ENCODE results near the gene FBLIM1.

FBLIM1 gene

GRCh38 chr1:15748690-15749398, 9.8 kb upstream of the FBLIM1 start:
- DNase-seq = no peak

DNA sequence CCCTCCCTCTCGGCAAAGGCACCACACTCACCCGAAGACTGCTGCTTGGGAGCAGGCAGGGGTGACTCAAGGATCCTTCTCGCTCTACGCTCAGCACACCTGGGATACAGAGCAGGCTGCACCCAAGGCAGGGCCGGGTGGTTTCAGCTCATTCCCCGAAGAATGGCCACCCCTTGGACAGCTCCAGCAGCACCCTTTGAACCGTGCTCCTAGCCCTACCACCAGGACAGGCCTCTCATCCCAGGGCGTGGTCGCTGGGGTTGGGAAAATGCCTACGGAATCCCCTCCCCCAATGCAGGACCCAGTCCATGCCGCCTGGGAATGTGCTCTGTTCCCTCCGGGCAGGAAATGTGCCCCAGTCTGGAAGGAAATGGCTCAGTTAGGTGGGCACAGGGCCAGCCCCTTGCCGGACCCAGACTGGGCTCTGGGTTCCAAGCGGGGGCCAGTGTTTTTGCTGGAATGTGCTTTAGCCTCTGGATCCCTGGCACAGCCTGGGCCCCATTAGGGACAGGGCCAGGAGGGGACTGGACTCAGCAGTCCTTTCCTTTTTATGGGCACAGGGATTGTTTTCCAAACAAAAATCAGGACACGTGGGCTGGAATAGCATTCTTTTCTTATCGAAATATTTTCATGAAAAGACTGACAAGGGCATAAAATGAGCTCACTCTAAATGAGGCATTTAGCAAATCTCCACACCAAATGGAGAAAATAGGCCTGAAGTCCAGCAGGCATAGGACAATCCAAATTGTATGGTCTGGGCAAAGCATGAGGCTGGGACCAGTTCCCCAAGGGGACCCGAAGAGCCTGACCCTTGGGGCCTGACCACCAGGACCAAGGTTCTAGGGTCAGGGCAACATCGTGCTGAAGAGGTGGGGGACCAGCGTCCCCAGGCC, 8.9 kb upstream of the FBLIM1 start:
- DNase-seq = no peak

- DNase-seq = no peak
These were observed 7.7 kb upstream of the FBLIM1 start for GRCh38 chr1:15750924-15751323.

DNA sequence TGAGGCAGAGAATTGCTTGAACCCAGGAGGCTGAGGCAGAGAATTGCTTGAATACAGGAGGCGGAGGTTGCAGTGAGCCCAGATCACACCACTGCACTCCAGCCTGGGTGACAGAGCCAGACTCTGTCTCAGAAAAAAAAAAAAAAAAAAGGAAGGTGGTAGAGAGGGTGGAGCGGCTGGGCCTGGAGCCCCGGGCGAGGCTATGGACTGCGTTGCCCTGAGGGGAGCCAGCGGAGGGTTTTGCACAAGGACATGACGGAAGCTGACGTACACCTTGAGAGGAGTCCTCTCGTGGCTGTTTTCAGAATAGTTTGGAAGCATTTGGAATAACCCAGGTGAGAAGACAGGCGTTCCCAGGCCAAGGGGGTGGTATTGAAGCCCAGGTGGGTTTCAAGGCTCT, 6.9 kb upstream of the FBLIM1 start:
- no peak for DNase-seq

DNA sequence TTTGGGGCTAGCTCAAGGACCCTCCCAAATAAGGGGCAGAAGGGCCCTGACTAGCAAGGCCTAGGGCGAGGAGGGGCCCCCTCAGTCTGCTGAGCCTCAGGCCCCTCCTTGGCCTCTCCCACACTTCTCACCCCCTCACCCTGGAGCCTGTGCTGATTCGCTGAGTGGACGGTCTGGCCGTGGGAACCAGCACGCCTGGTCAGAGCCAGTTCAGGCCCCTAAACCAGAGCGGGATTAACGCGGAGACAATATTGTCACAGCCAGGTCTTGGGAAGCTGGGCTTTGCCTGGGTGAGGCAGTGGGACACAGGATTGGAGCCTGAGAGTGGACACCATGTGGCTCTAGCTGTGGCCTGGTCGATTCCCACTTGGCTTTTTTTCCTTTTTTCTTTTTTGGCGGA, 4.8 kb upstream of the FBLIM1 start:
- no peak for DNase-seq

- DNase-seq = no peak
These were observed 3.5 kb upstream of the FBLIM1 start for GRCh38 chr1:15755021-15755645.

DNA sequence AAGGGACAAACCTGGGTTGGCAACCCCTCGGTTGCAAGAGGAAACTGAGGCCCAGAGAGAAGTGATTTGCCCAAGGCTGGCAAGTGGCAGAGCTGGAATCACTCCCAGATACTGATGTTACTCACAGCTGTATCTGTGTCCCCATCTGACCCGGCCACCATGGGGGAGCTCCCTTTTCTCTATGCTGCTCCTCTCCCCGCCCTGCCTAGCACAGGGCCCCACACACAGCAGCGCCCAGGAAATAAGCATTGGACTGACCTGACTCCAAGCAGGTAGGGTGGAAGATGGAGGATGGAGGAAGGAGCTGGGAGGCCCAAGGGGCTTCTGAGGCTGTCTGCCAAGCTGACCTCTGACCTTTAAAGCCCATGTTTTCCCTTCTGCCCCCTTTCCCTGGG, 3.0 kb upstream of the FBLIM1 start:
- no peak for DNase-seq

DNA sequence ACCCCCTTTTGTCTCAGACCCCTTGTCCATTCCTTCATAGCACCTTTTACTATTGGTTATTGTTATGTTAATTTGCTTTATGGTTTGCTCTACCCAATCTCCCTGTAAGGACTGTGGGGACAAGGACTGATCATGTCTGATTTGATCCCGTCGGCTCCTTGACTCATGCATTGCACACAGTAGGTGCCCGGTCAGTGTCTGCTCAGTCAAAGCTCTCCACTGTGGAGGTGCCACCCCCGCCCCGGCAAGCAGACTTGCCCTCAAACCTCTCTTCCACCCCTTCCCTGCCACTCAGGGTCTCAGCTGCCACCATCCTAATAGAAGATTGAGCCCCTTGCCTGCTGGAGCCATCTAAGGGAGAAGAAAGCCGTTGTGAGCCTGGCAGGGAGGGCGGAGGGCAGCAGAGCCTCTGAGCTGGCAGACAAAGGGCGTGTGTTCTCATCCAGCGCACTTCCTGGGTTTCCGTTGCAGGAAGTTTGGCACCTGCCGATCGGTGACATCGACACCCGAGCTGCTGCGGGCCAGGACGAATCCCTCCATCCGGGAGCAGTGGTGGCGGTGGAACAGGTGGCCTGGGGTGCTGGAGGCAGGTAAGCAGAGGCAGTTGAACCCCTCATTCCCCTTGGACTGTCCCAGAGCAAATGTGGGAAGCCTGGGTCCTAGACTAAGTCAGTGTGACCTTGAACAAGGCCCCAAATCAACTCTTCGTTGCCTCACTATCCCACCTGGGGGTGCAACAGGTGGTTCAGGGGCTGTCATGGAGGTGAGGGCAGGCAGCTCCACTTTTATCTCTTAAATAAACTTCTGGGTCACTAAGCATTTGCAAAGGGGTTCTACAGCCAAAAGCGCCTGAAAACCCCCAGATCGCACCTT, 2.2 kb upstream of the FBLIM1 start:
- DNase-seq = peak; percentile 5

DNA sequence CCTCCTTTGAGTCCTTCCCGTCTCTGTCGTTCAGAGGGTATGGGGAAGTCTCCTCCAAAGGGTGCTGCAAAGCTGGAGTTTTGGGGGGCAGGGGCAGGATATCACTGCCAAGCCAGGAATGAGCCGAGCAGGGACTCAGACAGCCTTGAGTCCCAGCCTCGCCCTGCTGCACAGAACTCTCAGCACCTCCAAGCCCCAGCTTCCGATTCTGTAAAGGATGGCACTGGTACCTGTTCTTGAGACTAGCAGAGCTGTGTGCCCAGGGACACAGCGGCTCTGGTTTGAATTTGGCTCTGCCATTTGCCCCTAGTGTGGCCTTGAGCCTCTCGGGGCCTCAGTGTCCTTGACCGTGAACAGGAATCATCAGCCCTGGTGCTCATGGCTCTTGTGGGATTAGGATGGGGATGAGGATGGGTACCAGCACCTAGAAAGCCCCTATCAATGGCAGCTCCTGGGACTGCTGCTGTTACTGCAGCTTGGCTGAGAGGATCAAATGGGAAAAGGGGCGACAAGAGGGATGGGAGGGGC, 1.5 kb upstream of the FBLIM1 start:
- no peak for DNase-seq

- DNase-seq = no peak
These were observed 836 bp upstream of the FBLIM1 start for GRCh38 chr1:15757575-15758342.

GRCh38 chr1:15758953-15759661, 512 bp downstream of the FBLIM1 start:
- DNase-seq = no peak

DNA sequence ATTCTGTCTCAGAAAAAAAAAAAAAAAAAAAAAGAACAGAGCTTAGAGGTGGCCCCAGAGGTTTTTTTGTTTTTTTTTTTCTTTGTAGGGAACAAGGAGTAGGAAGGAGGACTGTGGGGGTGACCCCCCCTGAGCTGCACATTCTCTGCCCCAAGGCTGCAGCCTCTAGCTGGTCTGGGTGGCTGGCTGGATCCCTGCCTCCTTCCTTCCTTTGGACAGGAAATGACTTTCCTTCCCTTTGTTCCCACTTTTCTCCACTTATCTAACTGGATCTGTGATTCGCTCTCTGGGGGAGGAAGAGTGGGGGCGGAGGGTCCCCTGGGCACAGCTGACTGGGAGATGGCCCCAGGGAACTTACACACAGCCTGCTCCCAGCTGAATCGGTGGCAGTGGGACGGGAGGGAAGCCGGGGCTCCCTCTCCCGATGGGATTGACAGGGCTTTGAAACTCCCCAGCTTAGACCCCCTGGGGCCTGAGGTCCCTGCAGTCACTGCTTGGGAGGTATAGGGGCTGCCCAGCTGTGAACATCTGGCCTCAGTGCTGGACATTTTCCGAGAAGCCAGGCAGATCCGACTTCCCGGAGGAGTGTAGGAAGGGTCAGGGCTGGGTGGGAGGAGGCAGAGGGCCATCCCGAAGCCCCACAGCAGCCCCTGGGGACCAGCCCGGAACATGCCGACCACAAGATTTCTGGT, 2.1 kb downstream of the FBLIM1 start:
- DNase-seq = no peak

- DNase-seq = no peak
These were observed 3.0 kb downstream of the FBLIM1 start for GRCh38 chr1:15761366-15762128.

GRCh38 chr1:15762546-15762945, 4.0 kb downstream of the FBLIM1 start:
- DNase-seq = no peak

GRCh38 chr1:15764269-15764764, 5.7 kb downstream of the FBLIM1 start:
- no peak for DNase-seq

GRCh38 chr1:15764890-15765289, 6.3 kb downstream of the FBLIM1 start:
- DNase-seq = no peak

GRCh38 chr1:15765495-15766194, 7.0 kb downstream of the FBLIM1 start:
- no peak for DNase-seq

DNA sequence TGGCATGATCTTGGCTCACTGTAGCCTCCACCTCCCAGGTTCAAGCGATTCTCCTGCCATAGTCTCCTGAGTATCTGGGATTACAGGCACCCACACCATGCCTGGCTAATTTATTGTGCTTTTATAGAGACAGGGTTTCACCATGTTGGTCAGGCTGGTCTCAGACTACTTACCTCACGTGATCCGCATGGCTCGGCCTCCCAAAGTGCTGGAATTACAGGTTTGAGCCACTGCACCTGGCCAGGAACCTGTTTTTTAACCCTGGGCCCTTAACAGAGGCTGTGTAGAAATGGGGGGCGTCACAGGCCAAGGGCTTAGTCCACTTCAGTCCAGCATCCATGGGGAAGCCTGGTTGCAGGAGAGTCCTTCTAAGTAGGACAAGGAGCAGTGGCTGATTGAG, 9.3 kb downstream of the FBLIM1 start:
- no peak for DNase-seq

- DNase-seq = no peak
These were observed 9.8 kb downstream of the FBLIM1 start for GRCh38 chr1:15768388-15768787.
